ENCODE measurements around the gene CALHM3. TPM values are rescaled to one million over a fixed set of nuclear protein-coding genes. Genes with fewer than 3 reads are reported as not detected.

CALHM3 gene
- polyA plus RNA-seq, 1 donor from 2014 or later = not detected

- Histone ChIP-seq H3K9me2 (ENCODE audit: insufficient read depth, low read length) (no peaks in the 10 kb centered on the region), H2AFZ (ENCODE audit: low read depth, low read length) (no peak overlapping the region), H3F3A (ENCODE audit: insufficient read depth, low read length, poor library complexity, severe bottlenecking) (no peaks in the 10 kb centered on the region), H3K4me2 (ENCODE audit: low read length) (no peak overlapping the region), H3K27me3 (ENCODE audit: insufficient read depth, low read depth, low read length) (no peaks in the 10 kb centered on the region), H3K27ac (ENCODE audit: low read length) (no peak overlapping the region), H3K9ac (ENCODE audit: low read length) (no peak overlapping the region), H3K79me2 (replicated peaks; ENCODE audit: insufficient read depth, low read length) (no peaks in the 10 kb centered on the region), H3K4me3 (ENCODE audit: low read length) (no peak overlapping the region), H3K36me3 (ENCODE audit: insufficient read depth, low read length) (no peaks in the 10 kb centered on the region), H3K9me3 (ENCODE audit: low read length) (no peaks in the 10 kb centered on the region), H4K20me1 (ENCODE audit: insufficient read depth) (no peaks in the 10 kb centered on the region)
- no peak for TF ChIP-seq EP300 (conservative IDR thresholded peaks at IDR 0.05; ENCODE audit: poor library complexity, severe bottlenecking)
- no peak for TF ChIP-seq POLR2AphosphoS5 (IDR thresholded peaks at IDR 0.05)
- no peak for TF ChIP-seq MXI1 (conservative IDR thresholded peaks at IDR 0.05; ENCODE audit: poor library complexity, severe bottlenecking)
- TF ChIP-seq TAF1 (IDR thresholded peaks at IDR 0.05; ENCODE audit: low read depth) = no peak
- TF ChIP-seq SMC3 (conservative IDR thresholded peaks at IDR 0.05; ENCODE audit: poor library complexity) = no peak
- no peak for TF ChIP-seq EZH2 (IDR thresholded peaks at IDR 0.05; ENCODE audit: borderline replicate concordance, insufficient read depth, low read length, poor library complexity, severe bottlenecking)
- no peak for TF ChIP-seq REST (IDR thresholded peaks at IDR 0.05; ENCODE audit: borderline replicate concordance)
- TF ChIP-seq CTCF (IDR thresholded peaks at IDR 0.05; ENCODE audit: poor library complexity, severe bottlenecking) = no peak
Observed at GRCh38 chr10:103450201-103450695, 28.8 kb downstream of the CALHM3 start.

- no peaks in the 10 kb centered on the region for H3K9me3 ChIP-seq (ENCODE audit: low read length)
- no peak overlapping the region for H2AFZ ChIP-seq (ENCODE audit: low read depth, low read length)
- no peak overlapping the region for H3K4me2 ChIP-seq (ENCODE audit: low read length)
- no peaks in the 10 kb centered on the region for H3K79me2 ChIP-seq (replicated peaks; ENCODE audit: insufficient read depth, low read length)
- H3K9me2 ChIP-seq (ENCODE audit: insufficient read depth, low read length) = no peaks in the 10 kb centered on the region
- H3K4me3 ChIP-seq (ENCODE audit: low read length) = no peak overlapping the region
- H3K27ac ChIP-seq (ENCODE audit: low read length) = no peak overlapping the region
- H3F3A ChIP-seq (ENCODE audit: insufficient read depth, low read length, poor library complexity, severe bottlenecking) = no peaks in the 10 kb centered on the region
- H3K27me3 ChIP-seq (ENCODE audit: insufficient read depth, low read depth, low read length) = no peaks in the 10 kb centered on the region
- no peaks in the 10 kb centered on the region for H4K20me1 ChIP-seq (ENCODE audit: insufficient read depth)
- peaks cover 3% of the 10 kb centered on the region for H3K36me3 ChIP-seq (ENCODE audit: insufficient read depth, low read length)
- TF ChIP-seq SMC3 (conservative IDR thresholded peaks at IDR 0.05; ENCODE audit: poor library complexity) (no peak), MXI1 (conservative IDR thresholded peaks at IDR 0.05; ENCODE audit: poor library complexity, severe bottlenecking) (no peak), EZH2 (IDR thresholded peaks at IDR 0.05; ENCODE audit: borderline replicate concordance, insufficient read depth, low read length, poor library complexity, severe bottlenecking) (no peak), EP300 (conservative IDR thresholded peaks at IDR 0.05; ENCODE audit: poor library complexity, severe bottlenecking) (no peak), TAF1 (IDR thresholded peaks at IDR 0.05; ENCODE audit: low read depth) (no peak), REST (IDR thresholded peaks at IDR 0.05; ENCODE audit: borderline replicate concordance) (no peak), CTCF (IDR thresholded peaks at IDR 0.05; ENCODE audit: poor library complexity, severe bottlenecking) (no peak), RAD21 (conservative IDR thresholded peaks at IDR 0.05) (no peak), POLR2AphosphoS5 (IDR thresholded peaks at IDR 0.05) (no peak)
- H3K9ac ChIP-seq (ENCODE audit: low read length) = no peak overlapping the region
Observed at GRCh38 chr10:103449208-103450144, 29.6 kb downstream of the CALHM3 start.
